WERI-Rb-1 (cell line): ENCODE measurements around the gene EFCAB11.

Source experiments
- DNase-seq: peaks from one replicate; pipeline ENCODE4 v3.0.0-alpha.2; 2020
- H3K27ac ChIP-seq: fragments of 250-450 bp; sonication (Bioruptor Pico); 2 replicates; pipeline ENCODE4 v1.5.1; 2020; ENCODE audit warnings: mild to moderate bottlenecking, moderate library complexity
- H3K27me3 ChIP-seq: fragments of 250-450 bp; sonication (Bioruptor Pico); 2 replicates; pipeline ENCODE4 v1.5.1; 2021; ENCODE audit warnings: mild to moderate bottlenecking, low read depth, moderate library complexity; ENCODE audit not compliant: insufficient read depth, severe bottlenecking
- H3K36me3 ChIP-seq: fragments of 250-450 bp; sonication (Bioruptor Pico); 2 replicates; pipeline ENCODE4 v1.5.1; 2020; ENCODE audit warnings: mild to moderate bottlenecking, moderate library complexity
- H3K4me3 ChIP-seq: 2 replicates; pipeline ENCODE4 v1.5.1; 2011; ENCODE audit warnings: low read depth, mild to moderate bottlenecking, control low read depth, low read length
- H3K9me3 ChIP-seq: fragments of 250-450 bp; sonication (Bioruptor Pico); 2 replicates; pipeline ENCODE4 v1.5.1; 2021; ENCODE audit warnings: mild to moderate bottlenecking, moderate library complexity; ENCODE audit not compliant: severe bottlenecking
- TF ChIP-seq, protein P1 (sequence below): IDR thresholded peaks from 2 replicates; pipeline ENCODE4 v1.5.1; 2011; ENCODE audit warnings: low read depth, mild to moderate bottlenecking, control low read depth, inconsistent platforms, low read length

EFCAB11 gene

DNA sequence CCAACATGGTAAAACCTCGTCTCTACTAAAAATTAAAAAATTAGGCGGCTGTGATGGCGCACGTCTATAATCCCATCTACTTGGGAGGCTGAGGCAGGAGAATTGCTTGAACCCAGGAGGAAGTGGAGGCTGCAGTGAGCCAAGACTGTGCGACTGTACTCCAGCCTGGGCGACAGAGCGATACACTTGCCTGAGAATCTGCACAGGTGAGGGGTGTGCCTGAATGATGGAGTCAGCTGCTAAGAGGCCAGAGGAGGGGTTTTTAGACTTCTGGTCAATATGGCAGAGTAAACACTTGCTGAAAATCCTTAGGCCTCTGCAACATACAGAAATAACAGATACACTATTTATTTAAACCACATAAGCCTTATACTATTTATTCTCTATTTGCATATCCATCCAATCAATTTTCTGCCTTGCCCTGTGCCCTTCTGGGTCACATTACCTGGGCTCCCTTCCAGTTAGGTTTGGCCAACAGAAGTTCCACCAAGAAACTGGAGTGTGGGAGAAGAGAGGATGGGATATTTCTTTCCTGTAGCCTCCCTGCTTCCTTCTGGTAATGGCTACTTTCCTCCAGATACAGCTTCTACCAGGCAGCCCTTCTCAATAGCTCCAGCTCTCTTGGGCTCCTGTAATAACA is 117.6 kb downstream of the EFCAB11 start:
- Histone ChIP-seq H3K9me3 (no peaks in the 10 kb centered on the region), H3K27me3 (no peaks in the 10 kb centered on the region), H3K36me3 (no peaks in the 10 kb centered on the region), H3K4me3 (no peak overlapping the region), H3K27ac (no peak overlapping the region)
- DNase-seq = no peak
- TF ChIP-seq, protein P1, sequence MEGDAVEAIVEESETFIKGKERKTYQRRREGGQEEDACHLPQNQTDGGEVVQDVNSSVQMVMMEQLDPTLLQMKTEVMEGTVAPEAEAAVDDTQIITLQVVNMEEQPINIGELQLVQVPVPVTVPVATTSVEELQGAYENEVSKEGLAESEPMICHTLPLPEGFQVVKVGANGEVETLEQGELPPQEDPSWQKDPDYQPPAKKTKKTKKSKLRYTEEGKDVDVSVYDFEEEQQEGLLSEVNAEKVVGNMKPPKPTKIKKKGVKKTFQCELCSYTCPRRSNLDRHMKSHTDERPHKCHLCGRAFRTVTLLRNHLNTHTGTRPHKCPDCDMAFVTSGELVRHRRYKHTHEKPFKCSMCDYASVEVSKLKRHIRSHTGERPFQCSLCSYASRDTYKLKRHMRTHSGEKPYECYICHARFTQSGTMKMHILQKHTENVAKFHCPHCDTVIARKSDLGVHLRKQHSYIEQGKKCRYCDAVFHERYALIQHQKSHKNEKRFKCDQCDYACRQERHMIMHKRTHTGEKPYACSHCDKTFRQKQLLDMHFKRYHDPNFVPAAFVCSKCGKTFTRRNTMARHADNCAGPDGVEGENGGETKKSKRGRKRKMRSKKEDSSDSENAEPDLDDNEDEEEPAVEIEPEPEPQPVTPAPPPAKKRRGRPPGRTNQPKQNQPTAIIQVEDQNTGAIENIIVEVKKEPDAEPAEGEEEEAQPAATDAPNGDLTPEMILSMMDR = no peak

DNA sequence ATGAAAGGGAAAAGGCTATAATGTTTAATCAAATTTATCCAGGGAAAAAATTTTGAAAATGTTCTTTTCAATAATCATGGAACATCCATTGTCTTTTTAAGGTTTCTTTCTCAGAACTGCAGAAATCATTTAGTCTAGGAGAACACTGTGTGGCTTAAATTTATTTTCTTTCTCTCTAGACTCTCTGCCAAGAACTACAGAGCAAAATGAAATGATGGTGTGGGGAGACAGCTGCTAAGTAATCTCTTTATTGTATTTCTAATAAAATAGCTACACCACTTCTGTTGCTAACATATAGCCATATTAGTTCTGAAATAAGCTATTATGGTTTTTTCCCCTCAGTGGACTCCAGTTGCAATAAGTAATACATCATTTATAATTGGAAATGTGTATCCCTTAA is 120.9 kb downstream of the EFCAB11 start:
- Histone ChIP-seq H3K27me3 (no peaks in the 10 kb centered on the region), H3K9me3 (no peaks in the 10 kb centered on the region), H3K27ac (no peak overlapping the region), H3K4me3 (no peak overlapping the region), H3K36me3 (no peaks in the 10 kb centered on the region)
- TF ChIP-seq, protein P1 = no peak
- DNase-seq = no peak

DNA sequence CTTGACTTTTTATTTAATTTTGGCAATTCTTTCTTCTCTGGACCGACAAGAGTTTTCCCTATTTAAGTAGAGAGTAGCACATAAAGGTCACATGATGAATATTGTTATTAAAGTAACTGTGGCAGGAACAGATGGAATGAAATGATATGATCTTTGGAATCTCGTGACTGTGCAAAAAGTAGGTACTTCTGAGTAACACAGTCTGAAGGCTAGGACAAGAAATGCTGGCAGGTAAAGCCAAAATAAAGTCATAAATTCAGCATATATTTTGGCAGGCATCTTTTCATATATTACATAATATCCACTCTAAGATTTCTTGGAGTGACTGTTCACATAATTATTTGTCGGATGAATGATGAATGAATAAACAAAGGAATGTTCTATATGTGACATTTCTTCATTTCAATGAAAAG is 121.4 kb downstream of the EFCAB11 start:
- H3K27me3 ChIP-seq = no peaks in the 10 kb centered on the region
- H3K27ac ChIP-seq = no peak overlapping the region
- H3K9me3 ChIP-seq = no peaks in the 10 kb centered on the region
- TF ChIP-seq, protein P1 = no peak
- H3K4me3 ChIP-seq = no peak overlapping the region
- no peak for DNase-seq
- no peaks in the 10 kb centered on the region for H3K36me3 ChIP-seq

DNA sequence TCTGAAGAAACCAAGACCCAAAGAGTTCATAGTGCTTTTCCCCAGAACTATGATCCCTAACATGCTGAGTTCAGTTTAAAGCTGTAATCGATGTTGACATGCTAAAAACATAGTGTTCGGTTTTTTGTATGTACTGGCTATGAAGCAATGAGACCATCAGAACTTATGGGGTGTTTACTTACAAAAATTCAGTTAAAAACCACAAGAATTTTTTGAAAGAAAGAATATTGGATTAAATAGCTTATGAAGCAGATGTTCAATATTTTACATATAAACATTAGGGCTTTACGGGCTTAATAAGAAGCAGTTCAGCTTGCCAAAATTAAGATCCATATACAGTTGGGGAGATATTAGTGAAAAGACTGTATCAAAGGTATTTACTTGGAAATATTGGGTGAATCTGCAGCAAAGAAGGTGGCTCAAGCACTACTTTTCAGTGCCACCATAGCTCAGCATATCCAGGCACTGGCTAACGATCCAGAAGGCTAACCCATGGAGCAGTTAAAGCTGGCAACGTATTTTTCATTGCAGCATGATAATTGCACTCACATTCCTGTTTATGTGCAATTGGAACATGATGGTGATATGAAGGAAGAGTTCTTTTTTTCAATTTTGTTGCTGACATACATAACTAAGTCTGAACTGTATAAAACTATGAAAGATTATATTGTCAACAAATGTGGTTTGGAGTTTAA is 125.9 kb downstream of the EFCAB11 start:
- no peak overlapping the region for H3K4me3 ChIP-seq
- H3K27ac ChIP-seq = no peak overlapping the region
- H3K27me3 ChIP-seq = no peaks in the 10 kb centered on the region
- no peak for DNase-seq
- no peaks in the 10 kb centered on the region for H3K9me3 ChIP-seq
- TF ChIP-seq, protein P1 = no peak
- no peaks in the 10 kb centered on the region for H3K36me3 ChIP-seq

DNA sequence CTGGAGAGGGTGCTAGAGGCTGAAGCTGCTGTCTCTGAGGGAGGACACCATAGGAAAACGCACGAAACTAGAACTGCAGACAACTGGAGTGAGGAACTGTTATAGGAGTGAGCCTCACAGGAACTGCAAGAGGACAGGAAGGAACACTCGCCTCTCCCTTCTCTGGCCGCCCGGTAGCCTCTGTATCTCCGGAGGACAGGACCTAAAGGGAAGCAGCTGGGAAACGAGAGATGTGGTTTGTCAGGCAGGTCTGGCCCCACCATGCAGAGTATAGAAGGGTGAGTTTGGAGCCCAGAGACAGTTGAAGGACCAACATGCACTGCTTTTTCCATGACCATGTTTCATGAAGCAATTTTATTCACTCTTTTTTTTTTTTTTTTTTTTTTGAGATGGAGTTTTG is 127.3 kb downstream of the EFCAB11 start:
- no peaks in the 10 kb centered on the region for H3K9me3 ChIP-seq
- H3K4me3 ChIP-seq = no peak overlapping the region
- H3K36me3 ChIP-seq = no peaks in the 10 kb centered on the region
- H3K27ac ChIP-seq = no peak overlapping the region
- TF ChIP-seq, protein P1 = no peak
- DNase-seq = no peak
- no peaks in the 10 kb centered on the region for H3K27me3 ChIP-seq
